Measurements from ENCODE around the gene MIEN1. TPM values are rescaled to one million over a fixed set of nuclear protein-coding genes. Genes with fewer than 3 reads are reported as not detected.
"Not testable (repeated sequence)": the region's sequence is repeated elsewhere in the genome, so short reads cannot be mapped to it uniquely, and the experiment has no call there.

Gene MIEN1
- total RNA-seq, 1 experiment from 2014 or later, result 99.5 TPM

DNA sequence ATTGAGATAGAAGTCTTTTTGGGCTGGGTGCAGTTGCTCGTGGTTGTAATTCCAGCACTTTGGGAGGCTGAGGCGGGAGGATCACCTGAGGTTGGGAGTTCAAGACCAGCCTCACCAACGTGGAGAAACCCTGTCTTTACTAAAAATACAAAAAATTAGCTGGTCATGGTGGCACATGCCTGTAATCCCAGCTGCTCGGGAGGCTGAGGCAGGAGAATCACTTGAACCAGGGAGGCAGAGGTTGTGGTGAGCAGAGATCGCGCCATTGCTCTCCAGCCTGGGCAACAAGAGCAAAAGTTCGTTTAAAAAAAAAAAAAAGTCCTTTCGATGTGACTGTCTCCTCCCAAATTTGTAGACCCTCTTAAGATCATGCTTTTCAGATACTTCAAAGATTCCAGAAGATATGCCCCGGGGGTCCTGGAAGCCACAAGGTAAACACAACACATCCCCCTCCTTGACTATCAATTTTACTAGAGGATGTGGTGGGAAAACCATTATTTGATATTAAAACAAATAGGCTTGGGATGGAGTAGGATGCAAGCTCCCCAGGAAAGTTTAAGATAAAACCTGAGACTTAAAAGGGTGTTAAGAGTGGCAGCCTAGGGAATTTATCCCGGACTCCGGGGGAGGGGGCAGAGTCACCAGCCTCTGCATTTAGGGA, 31.0 kb downstream of the MIEN1 start:
- DNase-seq (ENCODE audit: low spot score), result not testable (repeated sequence)

DNA sequence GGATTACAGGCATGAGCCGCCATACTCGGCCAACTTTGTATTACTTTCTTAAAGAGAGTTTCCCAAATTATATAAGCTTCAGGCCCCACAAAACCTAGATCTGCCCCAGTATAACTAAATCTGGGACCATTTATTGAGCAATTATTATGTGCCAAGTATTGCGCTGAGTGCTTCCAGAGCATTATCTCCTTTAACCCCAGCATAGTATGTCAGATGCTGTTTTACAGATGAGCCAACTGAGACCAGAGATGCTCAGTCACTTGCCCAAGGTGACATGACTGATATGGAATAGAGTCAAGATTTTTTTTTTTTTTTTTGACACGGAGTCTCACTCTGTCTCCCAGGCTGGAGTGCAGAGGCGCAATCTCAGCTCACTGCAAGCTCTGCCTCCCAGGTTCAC, 32.4 kb downstream of the MIEN1 start:
- DNase-seq (ENCODE audit: low spot score), result no peak

DNA sequence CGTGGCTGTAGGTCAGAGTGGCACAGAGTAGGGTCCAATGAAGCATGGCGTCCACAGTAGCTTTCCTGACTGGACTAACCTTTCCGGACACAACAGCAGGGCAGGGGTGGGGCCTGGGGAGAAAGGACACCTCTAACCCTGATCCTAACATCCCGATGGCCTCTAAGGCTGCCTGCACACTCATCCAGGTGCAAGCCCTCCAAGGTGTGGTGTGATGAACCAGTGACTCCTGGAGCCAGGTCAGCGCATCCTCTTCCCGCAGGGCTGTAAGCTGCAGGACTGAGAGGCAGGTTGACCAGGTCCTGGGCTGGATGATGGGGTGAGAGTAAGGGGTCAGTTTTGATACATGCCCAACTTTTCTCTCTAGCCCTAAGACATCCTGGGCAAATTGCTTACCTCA, 33.6 kb downstream of the MIEN1 start:
- DNase-seq (ENCODE audit: low spot score), result no peak

DNA sequence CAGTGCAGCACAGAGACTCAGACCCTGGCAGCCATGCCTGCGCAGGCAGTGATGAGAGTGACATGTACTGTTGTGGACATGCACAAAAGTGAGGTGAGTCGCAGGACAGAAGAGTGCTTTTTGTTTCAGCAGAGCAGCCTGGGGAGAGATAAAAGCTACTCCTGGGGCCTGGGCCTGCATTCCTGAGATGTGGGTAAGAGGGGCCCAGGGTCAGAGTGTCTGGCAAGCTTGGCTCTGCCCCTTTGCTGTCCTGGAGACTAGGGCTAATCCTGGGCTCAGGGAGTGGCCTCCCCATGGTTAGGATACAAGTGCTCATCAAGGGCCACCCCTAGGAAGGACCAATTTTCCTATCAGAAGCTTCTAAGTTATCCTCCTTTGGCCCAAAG, 35.2 kb downstream of the MIEN1 start:
- no peak for DNase-seq (ENCODE audit: low spot score)

DNA sequence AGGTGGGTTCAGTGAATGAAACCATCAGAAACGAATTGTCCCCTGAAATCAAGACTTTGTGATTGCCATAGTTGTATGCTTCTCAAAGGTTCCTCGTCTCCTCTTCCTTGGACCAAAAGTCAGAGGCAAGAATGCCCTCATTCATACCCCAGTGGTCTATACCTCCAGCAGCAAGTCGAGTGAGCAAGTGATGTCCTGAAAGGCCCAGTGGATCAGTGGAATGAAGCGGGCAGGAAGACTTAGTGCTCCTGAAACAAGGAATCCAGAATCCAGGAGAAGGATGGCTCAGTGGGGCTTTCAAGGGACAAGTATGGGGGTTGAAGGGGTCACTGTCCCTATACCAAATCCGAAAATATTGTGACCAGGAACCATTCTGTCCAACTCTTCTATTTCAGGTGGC, 35.7 kb downstream of the MIEN1 start:
- no peak for DNase-seq (ENCODE audit: low spot score)

DNA sequence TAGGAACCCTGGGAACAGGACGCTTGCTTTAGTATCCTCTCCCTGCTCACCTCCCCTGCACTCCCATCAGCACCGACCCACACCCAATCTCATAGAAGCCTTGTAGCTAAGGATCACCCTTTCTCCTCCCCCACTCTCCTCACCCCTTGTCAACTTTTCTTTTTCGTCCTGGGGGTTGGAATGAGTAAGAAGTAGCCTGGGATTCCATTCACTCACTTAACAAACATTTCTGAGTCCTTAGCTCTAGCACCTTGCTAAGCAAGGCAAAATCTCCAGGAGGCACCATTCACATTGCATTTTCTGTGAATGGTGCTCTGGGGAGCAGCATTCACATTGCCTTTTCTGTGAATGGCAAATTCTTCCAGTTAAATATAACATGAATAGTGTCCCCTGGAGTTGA, 41.4 kb downstream of the MIEN1 start:
- no peak for DNase-seq (ENCODE audit: low spot score)

DNA sequence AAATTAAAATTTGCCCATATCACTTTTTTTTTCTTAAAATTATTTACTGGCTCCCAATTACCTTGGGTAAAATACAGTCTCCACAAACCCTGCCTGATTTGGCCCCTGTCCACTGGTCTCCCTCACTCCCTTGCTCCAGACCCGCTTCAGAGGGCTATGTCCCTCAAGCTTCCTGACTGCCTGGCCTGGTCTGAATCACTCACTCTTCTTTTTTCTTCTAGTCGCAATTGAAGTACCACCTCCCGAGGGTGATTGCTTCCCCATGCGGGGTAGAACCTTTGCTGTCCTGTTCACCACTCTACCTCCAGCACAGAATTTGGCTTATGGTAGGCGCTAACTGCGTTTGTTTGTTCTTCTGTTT, 41.9 kb downstream of the MIEN1 start:
- no peak for DNase-seq (ENCODE audit: low spot score)

DNA sequence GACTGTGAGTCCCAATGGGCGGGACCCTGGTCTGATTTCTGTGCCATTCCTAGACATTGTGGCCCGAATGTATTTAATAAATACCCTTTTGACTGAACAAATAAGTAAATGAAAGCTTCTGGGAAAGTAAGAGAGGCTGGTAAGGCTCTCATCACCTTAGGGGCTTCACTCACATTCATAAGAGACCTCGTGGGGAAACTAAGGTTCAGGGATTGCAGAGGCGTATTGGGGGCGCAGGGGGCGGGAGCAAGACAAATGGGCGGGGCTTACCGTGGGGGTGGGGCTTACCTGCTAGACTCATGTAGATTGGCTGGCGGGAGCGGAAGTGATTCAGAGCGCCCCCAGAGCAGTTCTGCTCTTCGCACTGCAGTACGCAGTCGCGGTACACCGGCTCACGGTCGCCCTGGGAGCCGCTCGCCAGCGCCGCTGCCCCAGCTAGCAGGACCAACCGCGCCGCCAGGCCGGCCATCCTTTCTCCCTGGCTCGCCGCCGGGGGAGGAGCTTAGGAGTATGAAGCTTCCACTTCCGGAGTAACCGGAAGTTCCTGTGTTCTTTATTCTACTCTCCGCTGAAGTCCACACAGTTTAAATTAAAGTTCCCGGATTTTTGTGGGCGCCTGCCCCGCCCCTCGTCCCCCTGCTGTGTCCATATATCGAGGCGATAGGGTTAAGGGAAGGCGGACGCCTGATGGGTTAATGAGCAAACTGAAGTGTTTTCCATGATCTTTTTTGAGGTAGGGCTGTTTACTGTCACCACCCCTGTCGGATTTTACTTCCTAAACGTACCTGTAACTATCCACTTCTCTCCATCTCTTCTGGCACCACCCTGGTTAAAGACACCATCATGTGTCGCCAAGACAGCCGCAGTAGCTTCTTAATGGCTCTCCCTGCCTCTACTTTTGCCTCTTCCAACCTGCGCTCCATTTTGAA, 42.5 kb downstream of the MIEN1 start, which contains the start of gene PGAP3:
PGAP3 (minus strand) TSS at position 512 of the 929 bp plus-strand sequence; CDS start at position 469, 43 bp downstream.
- peak; percentile 90 for DNase-seq (ENCODE audit: low spot score)

DNA sequence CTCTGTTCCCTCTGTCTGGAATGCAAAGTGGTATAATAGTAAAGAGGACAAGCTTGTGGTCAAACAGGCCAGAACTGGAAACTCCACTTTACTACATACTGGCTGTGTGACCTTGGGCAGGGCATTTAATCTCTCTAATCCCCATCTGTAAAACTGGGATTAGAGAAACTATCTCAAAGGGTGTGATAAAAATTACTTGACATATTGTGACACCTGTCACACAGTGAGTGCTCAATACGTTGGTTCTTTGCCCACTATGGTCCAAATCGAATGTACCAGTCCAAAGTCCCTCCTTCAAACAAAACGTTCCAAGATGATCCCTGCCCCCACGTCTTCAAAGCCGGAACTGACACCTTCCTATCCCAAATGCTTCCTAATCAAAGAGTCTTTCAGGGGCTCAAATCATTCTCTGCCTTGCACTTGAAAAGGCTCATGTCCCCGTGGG, 43.2 kb downstream of the MIEN1 start:
- DNase-seq (ENCODE audit: low spot score), result no peak

DNA sequence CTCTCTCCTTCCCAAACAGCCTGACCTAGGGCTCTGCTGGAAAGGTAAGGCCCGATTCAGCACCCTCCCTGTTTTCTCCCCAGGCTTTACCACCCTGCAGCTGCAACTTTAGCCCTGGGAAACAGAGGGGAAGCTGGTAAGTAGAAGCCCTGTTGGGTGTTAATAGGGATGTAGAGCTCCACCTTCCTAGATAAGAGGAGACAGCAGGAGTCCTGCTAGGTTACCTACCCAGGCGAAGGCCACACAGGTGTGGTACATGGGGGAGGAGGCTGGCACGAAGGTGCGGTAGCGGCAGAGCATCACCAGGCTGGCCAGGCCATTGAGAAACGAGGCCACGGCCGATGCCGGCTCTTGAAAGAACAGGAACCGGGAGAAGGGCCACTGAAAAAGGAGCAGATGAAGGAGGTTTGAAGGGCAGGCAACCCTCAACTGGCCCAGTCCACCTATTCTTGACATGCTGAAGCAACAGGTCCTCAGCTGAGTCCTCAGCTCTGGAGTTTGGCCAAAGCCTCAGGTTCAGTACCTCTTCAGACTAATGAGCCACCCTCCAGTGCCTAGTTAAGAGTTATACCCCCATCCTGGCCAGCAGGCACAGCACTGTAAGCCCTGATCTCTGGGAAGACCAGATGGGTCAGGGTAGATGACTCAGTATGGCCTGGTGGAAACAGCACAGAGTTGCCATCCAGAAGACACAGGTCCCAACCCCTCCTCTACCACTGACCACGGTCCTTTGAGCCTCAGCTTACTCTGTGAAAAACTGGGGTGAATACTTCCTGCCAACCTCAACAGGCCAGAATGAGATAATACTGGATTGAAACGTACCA, 45.8 kb downstream of the MIEN1 start:
- no peak for DNase-seq (ENCODE audit: low spot score)

DNA sequence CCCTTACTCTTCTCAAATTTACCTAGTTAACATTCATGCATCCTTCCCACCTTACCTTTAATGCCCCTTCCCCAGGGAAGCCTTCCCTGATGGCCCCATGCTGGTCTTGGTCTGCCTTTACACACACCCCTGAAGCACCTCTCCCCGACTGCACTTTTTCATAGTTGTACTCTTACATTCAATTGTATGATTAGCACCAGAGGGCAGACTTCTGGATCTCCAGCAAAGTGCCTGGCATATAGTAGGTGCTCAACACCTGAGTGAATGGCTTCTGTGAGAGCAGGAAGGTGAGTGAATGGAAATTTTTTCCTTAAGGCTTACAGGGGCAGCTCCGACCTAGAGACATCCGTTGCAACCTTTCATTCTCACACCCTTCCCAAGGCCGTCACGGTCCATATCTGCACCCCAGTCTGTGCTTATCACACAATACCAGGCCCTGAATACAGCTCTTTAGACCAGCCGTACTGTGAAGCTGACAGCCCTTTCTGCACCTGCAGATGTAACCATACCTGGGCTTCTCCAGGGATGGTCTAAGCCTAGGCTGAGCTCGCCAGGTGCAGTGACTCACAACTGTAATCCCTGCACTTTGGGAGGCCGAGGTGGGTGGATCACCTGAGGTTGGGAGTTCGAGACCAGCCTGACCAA, 46.9 kb downstream of the MIEN1 start:
- no peak for DNase-seq (ENCODE audit: low spot score)

DNA sequence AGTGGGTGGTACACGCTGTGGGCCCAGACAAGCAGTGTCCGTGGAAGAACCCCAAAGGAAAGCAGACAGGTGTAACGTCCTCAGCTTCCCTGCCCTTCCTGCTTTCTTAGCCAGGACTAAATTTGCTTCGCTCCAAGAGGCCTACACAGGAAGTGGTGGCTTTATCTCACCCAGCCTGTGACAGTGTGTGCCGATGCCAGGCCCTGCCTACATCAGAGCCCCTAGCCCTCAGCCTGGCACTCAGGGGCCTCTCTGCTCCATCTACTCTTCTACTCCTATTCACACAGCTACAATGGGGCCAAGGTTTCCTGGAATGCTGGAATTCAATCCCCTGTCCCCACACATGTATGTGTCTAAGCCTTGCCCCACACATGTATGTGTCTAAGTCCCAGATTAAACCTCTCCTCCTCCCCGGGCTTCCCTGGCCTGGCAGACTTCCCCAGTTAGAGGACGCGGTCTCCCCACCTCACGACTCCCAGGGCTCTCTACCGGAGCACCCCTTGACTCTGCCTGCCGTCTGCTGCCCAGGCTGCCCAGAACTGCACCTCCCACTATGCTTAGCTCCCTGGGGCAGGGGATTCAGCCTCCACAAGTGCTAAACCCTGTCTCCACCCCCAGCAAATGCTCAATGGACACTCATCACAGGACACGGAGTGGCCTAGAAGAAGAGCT, 50.7 kb downstream of the MIEN1 start:
- DNase-seq (ENCODE audit: low spot score), result no peak

Other genes starting within 250 kb of the MIEN1 start
- 0.02 TPM in 1 of 2 replicates, not detected in the other for gene NEUROD2, start 122.6 kb downstream of the MIEN1 start, total RNA-seq (2014; rRNA removed; shearing (Covaris generic))
- not detected in 2 replicates for gene PPP1R1B, start 103.6 kb downstream of the MIEN1 start, total RNA-seq (2014; rRNA removed; shearing (Covaris generic))
- 20.7 and 22.9 TPM in 2 replicates for gene STARD3, start 93.4 kb downstream of the MIEN1 start, total RNA-seq (2014; rRNA removed; shearing (Covaris generic))
- gene TCAP, start 65.2 kb downstream of the MIEN1 start, total RNA-seq (2014; rRNA removed; shearing (Covaris generic)), result 0.81 TPM in 1 of 2 replicates, not detected in the other
- not detected in 2 replicates for gene PNMT, start 62.1 kb downstream of the MIEN1 start, total RNA-seq (2014; rRNA removed; shearing (Covaris generic))
- gene PGAP3, start 42.5 kb downstream of the MIEN1 start, total RNA-seq (2014; rRNA removed; shearing (Covaris generic)), result 10.9 and 11.4 TPM in 2 replicates
- gene ERBB2, start 30.5 kb downstream of the MIEN1 start, total RNA-seq (2014; rRNA removed; shearing (Covaris generic)), result 10.1 and 18.5 TPM in 2 replicates
- 0.41 TPM in 1 of 2 replicates, not detected in the other for gene GRB7, start 7.4 kb upstream of the MIEN1 start, total RNA-seq (2014; rRNA removed; shearing (Covaris generic))
- gene IKZF3, start 133.8 kb upstream of the MIEN1 start, total RNA-seq (2014; rRNA removed; shearing (Covaris generic)), result 0.04 TPM in 1 of 2 replicates, not detected in the other
- gene ZPBP2, start 137.7 kb upstream of the MIEN1 start, total RNA-seq (2014; rRNA removed; shearing (Covaris generic)), result not detected in 2 replicates
- 0.10 TPM in 1 of 2 replicates, not detected in the other for gene GSDMB, start 188.1 kb upstream of the MIEN1 start, total RNA-seq (2014; rRNA removed; shearing (Covaris generic))
- 21.8 and 24.0 TPM in 2 replicates for gene ORMDL3, start 197.1 kb upstream of the MIEN1 start, total RNA-seq (2014; rRNA removed; shearing (Covaris generic))
- not detected in 2 replicates for gene LRRC3C, start 197.2 kb upstream of the MIEN1 start, total RNA-seq (2014; rRNA removed; shearing (Covaris generic))
- not detected in 2 replicates for gene GSDMA, start 232.5 kb upstream of the MIEN1 start, total RNA-seq (2014; rRNA removed; shearing (Covaris generic))